ENCODE data around the gene CCDC71.

Gene CCDC71

DNA sequence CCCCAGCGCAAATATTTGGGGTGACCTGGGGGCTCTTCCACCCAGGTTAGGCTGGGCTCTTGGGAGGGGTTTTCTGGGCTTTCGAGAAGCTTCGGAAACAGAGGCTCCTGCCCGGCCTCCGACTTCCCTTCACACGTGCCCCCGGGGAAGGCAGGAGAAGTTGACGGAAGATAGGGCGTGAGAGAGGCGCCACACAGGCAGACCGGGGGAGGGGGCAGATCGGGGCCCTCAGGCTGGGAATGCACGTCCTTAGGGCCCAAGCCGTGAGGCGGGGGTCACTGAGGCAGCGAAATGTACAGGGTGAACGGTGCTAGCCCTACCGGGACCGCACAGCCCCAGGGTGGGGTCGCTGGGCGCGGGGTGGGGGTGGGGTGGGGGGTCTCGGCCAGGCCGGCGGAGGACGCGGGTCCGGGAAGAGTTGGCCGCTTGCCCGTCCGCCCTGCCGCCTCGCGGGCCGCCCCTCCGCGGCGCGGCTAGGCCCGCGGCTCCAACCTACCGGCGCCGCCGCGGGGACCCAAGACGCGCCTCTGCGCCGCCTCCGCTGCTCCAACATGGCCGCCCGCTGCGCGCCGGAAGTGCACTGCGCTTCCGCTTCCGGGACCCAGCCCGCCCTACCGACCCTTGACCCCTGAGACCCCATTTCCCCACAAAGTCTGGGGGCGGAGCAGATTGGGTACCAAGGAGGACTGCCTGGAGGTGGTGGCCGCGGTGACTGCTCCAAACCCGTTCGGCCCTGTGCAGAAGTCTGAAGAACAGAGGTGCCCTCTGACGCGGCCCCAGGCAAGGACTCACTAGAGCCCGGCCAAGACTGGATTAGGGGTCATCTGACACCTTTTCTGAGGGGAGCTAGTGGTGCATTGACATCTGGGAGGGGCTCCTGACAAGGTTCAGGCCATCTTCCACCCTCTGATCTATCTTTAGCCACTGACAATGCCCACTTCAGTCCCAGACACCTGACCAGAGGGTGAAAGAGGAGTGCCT lies at the start of gene CCDC71:
Gene CCDC71 (minus strand): TSS at position 561 of the 981 bp plus-strand sequence. CDS start 2,123 bp downstream, outside the sequence.
- peak; percentile 86 for DNase-seq

DNA sequence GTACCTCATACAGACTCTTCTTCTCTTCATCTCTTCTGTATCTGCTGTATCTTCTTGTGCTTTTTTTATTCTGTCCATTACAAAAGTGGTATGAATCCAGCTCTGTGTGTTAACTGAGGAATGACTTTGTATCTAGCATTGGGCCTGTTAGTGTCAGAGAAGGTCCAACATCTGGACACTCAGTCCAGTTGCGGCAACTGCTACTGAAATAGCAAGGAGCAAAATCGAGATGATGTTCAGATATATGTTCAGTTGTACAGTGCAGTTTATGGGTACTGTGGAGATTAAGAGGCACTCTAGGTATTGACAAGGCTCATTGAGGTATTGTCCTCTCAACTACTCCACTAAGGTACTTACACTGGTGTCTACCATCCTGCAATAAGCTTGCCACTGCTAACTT lies 47.9 kb upstream of the CCDC71 start:
- DNase-seq: no peak

- no peak for DNase-seq
These were observed 47.4 kb upstream of the CCDC71 start for GRCh38 chr3:49213541-49213943.

- DNase-seq: no peak
These were observed 33.8 kb upstream of the CCDC71 start for GRCh38 chr3:49199900-49200281.

GRCh38 chr3:49199239-49199899 lies 33.2 kb upstream of the CCDC71 start:
- DNase-seq: peak; percentile 43

- no peak for DNase-seq
These were observed 32.6 kb upstream of the CCDC71 start for GRCh38 chr3:49198611-49199230.

GRCh38 chr3:49198161-49198560 lies 32.0 kb upstream of the CCDC71 start:
- no peak for DNase-seq

- DNase-seq: no peak
These were observed 25.6 kb upstream of the CCDC71 start for GRCh38 chr3:49191741-49192140.

DNA sequence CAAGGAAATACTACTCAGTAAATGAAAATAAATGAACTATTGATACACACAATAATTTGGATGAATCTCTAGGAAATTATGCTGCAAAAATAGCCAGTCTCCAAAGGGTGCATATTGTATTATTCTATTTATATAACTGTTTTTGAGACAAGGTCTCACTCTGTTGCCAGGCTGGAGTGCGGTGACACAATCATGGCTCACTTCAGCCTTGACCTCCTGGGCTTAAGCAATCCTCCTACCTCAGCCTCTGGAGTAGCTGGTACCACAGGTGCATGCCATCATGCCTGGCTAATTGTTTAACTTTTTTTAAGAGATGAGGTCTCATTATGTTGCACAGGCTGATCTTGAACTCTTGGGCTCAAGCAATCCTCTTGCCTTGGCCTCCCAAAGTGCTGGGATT lies 17.7 kb upstream of the CCDC71 start:
- no peak for DNase-seq

DNA sequence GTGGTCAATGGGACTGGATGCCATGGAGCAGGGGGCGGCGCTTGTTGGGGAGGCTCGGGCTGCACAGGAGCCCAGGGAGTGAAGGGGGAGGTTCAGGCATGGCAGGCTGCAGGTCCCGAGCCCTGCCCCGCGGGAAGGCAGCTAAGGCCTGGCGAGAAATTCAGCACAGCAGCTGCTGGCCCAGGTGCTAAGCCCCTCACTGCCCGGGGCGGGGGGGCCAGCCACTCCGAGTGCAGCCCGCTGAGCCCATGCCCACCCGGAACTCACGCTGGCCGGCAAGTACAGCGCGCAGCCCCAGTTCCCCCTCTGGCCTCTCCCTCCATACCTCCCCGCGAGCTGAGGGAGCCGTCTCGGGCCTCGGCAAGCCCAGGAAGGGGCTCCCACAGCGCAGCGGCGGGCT lies 16.6 kb upstream of the CCDC71 start:
- no peak for DNase-seq

DNA sequence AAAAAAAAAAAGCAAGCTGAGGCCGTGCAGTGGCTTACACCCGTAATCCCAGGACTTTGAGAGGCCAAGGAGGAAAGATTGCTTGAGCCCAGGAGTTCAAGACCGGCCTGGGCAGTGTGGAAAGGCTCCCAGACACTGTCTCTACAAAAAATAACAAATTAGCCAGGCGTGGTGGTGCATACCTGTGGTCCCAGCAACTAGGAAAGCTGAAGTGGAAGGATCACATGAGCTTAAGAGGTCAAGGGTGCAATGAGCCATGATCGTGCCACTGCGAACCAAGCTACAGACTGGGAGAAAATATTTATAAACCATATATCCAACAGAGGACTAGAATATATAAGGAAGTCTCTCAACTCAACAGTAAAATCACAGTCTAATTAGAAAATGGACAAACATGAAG lies 15.2 kb upstream of the CCDC71 start:
- no peak for DNase-seq

- no peak for DNase-seq
These were observed 14.0 kb upstream of the CCDC71 start for GRCh38 chr3:49180116-49180515.

DNA sequence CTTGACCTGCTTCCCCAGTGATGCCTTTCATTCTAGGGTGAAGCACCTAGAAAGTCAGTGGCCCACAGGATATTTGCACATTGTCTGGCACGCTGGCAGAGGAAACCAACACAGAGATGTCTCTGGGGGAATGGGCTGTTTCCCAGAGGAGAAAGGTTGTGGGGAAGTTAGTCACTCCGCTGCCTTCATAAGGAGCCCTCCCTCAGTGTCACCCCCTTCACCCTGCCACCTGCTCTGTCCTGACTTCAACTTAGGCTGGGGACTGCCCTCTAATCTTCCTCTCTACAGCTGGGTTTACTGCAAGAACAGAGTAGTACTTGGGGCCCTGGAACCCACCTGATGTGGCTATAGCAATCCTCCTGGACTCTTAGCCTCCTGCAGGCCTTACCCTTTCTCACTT lies 10.9 kb upstream of the CCDC71 start:
- no peak for DNase-seq

DNA sequence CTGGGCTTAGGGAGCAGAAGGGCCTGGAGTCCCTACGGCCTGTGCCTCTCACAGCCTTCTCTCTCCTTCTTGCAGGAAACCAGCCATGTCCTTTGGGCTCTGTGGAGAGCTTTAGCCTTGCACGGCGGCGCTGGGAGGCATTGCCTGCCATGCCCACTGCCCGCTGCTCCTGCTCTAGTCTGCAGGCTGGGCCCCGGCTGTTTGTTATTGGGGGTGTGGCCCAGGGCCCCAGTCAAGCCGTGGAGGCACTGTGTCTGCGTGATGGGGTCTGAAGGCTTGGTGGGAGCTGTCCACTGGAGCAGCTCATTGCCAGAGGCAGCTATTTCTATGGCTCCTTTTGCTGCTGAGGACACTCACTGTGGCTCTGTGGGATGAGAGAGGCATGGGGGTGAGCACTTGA lies 9.4 kb upstream of the CCDC71 start:
- DNase-seq: no peak

DNA sequence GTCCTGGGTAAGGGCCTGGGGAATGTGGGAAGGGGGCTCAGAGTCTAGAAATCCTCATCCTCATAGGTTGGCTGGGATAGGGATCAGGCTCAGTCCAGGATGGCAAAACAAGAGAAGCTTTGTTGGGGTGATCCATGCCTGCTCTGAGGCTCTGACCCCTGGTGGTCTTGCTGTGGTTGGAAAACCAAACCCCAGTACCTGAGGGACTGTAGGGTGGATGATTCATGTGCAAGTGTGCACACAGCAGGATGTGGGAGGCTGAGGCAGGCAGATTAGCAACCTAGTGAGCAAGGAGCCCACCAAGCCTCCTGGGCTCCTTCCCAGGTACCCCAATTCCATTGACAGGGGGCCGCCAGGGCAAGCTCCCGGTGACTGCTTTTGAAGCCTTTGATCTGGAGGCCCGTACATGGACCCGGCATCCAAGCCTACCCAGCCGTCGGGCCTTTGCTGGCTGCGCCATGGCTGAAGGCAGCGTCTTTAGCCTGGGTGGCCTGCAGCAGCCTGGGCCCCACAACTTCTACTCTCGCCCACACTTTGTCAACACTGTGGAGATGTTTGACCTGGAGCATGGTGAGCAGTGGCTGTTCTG lies 8.4 kb upstream of the CCDC71 start:
- DNase-seq: no peak

GRCh38 chr3:49173792-49174170 lies 7.7 kb upstream of the CCDC71 start:
- DNase-seq: no peak

GRCh38 chr3:49173116-49173791 lies 7.1 kb upstream of the CCDC71 start:
- no peak for DNase-seq

- DNase-seq: no peak
These were observed 6.5 kb upstream of the CCDC71 start for GRCh38 chr3:49172551-49173041.

GRCh38 chr3:49171775-49172500 lies 5.8 kb upstream of the CCDC71 start:
- DNase-seq: no peak

DNA sequence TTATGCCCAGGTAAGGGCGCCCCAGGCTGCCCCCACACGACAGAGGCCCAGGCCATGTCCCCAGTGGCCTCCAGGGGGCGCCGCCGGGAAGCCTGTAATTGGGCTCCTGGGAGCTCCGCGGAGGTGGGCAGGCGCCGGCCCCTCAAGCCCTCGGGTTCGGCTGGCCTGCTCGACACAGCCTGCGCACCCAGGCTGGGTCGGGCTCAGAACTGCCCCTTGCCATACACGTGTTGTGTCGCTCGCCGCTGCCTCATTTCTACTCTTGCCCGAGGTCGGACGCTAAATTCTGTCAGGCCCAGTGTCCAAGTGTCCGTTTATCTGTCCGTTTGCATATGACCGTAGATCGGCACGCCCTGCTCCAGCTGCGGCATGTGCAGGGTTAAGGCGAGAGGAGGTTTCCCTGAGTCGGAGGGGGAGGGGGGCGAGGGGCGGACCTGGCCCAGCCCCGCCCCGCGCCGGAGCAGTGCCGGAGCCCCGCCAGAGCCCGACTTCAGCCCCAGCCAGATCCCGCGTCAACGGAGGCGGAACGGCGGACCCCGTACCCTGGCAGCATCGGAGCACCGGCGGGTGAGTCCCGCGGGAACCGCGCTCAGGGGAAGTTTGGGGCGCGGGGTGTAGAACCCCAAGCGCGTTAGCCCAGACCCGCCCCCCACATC lies 5.1 kb upstream of the CCDC71 start, which contains the start of gene KLHDC8B:
Gene KLHDC8B (plus strand): TSS at position 480 of the 656 bp plus-strand sequence. CDS start 1,172 bp downstream, outside the sequence.
- peak; percentile 95 for DNase-seq

GRCh38 chr3:49170744-49171118 lies 4.6 kb upstream of the CCDC71 start:
- DNase-seq: no peak
